Subcutaneous adipose tissue (tissue), 4 donors: ENCODE measurements around the gene PARN. TPM values are rescaled to one million over a fixed set of nuclear protein-coding genes. Genes with fewer than 3 reads are reported as not detected.

Experiments used
- small RNA-seq: library from RNA; depleted of rRNA; stranded (forward); fragments of <200 nt; gene quantifications from one replicate; pipeline ENCODE3, GENCODE V24; 2016
- total RNA-seq, 4 donors: library from RNA; depleted of rRNA; stranded (reverse); fragments of >200 nt; gene quantifications; one replicate each; pipeline ENCODE4 v1.1.0, GENCODE V29; 2016

The PARN gene
- total RNA-seq, 4 donors from 2014 or later = 37.1 to 46.3 (median 39.9) TPM

Small RNAs within 50 kb of the gene (small RNA-seq; reads per million reads assigned to genes)
- gene RN7SL274P (not detected), gene RNU7-125P (not detected)

Other genes with a start within 250 kb of the PARN start
- 10 to 100 TPM; 66.5 to 81.4 (median 71.7) TPM for gene BFAR, start 2.7 kb upstream of the PARN start, total RNA-seq
- gene PLA2G10, start 64.0 kb upstream of the PARN start, total RNA-seq = 1 to 10 TPM in 1 of 4 donors, not detected in 3; 2.4 TPM
- gene NPIPA3, start 73.2 kb upstream of the PARN start, total RNA-seq = 1 to 10 TPM in 2 of 4 donors, not detected in 2; 1.5 to 3.1 TPM
- 1 to 10 TPM in 2 of 4 donors, not detected in 2; 2.6 to 3.1 TPM for gene NPIPA2, start 112.3 kb upstream of the PARN start, total RNA-seq
- gene NOMO1, start 203.5 kb upstream of the PARN start, total RNA-seq = 10 to 100 TPM; 36.2 to 65.2 (median 57.3) TPM